B cell (primary cell): Measurements from ENCODE around the gene PPP2R2C. TPM values are rescaled to one million over a fixed set of nuclear protein-coding genes. Genes with fewer than 3 reads are reported as not detected.

ENCODE experiments used
- ATAC-seq: fragments of 200-7000 bp; cut with Tn5 transposase; one replicate; pipeline ENCODE4 v1.10.0; 2021; ENCODE audit warnings: low read depth, mild to moderate bottlenecking, moderate number of reproducible peaks, moderate library complexity
- CTCF ChIA-PET: fragments of 350-600 bp; sonication (Branson Sonifier 250); formaldehyde crosslinking; loops from one replicate; lab custom pipeline; 2021; ENCODE audit warnings: antibody characterized with exemption, inconsistent platforms; lab: Charles Lee
- POLR2A ChIA-PET: fragments of 350-600 bp; sonication (Branson Sonifier 250); formaldehyde crosslinking; loops from one replicate; lab custom pipeline; 2021; ENCODE audit warnings: antibody characterized with exemption; lab: Charles Lee
- DNase-seq: peaks from one replicate; pipeline ENCODE4 v3.0.0; 2013
- H2AFZ ChIP-seq: 2 replicates; pipeline ENCODE4 v1.6.1; 2012; ENCODE audit warnings: mild to moderate bottlenecking, low read depth, low read length; ENCODE audit not compliant: insufficient read depth, poor library complexity, severe bottlenecking
- H3K27ac ChIP-seq, 2 donors: 1 replicate in 1 of 2; 2 replicates in 1 of 2; pipeline ENCODE4 v1.5.1; 2012 to 2013; ENCODE audit warnings: low read length in 2 of 2, mild to moderate bottlenecking in 2 of 2, moderate library complexity in 1 of 2
- H3K27me3 ChIP-seq, 4 experiments: fragments of 200-600 bp in 1 of 4; sonication (generic) in 1 of 4; replicated peaks in 1 of 4; 1 replicate in 2 of 4; 2 replicates in 2 of 4; pipeline versions ENCODE4 v1.6.1 to v1.7.0; 2013 to 2016; ENCODE audit warnings: low read length in 3 of 4, mild to moderate bottlenecking in 2 of 4, mixed read lengths in 1 of 4, moderate library complexity in 1 of 4; ENCODE audit not compliant: insufficient read depth in 4 of 4, control insufficient read depth in 3 of 4; ENCODE audit errors: control extremely low read depth in 1 of 4
- H3K36me3 ChIP-seq, 2 experiments: replicated peaks in 1 of 2; 1 replicate in 1 of 2; 2 replicates in 1 of 2; pipeline versions ENCODE4 v1.6.1 to v1.7.1; 2013; ENCODE audit warnings: low read length in 1 of 2; ENCODE audit not compliant: insufficient read depth in 2 of 2, control insufficient read depth in 1 of 2; ENCODE audit errors: control extremely low read depth in 1 of 2, extremely low read depth in 1 of 2
- H3K4me1 ChIP-seq, 2 donors: fragments of 200-600 bp in 1 of 2; sonication (generic) in 1 of 2; 1 replicate in 1 of 2; 2 replicates in 1 of 2; pipeline versions ENCODE4 v1.5.1 to v1.6.1; 2013 to 2017; ENCODE audit warnings: low read length in 2 of 2; ENCODE audit not compliant: control insufficient read depth in 2 of 2, insufficient read depth in 2 of 2
- H3K4me2 ChIP-seq: replicated peaks from 2 replicates; pipeline ENCODE3; 2012; ENCODE audit warnings: mild to moderate bottlenecking, low read depth, low read length; ENCODE audit not compliant: poor library complexity, severe bottlenecking
- H3K4me3 ChIP-seq, 5 experiments: fragments of 200-600 bp in 1 of 5; sonication (generic) in 1 of 5; 1 replicate in 3 of 5; 2 replicates in 2 of 5; pipeline versions ENCODE4 v1.5.1 to v1.7.0; 2011 to 2016; ENCODE audit warnings: low read length in 4 of 5, mild to moderate bottlenecking in 4 of 5, low read depth in 2 of 5, control low read depth in 1 of 5, moderate library complexity in 1 of 5; ENCODE audit not compliant: insufficient read depth in 1 of 5; ENCODE audit errors: control extremely low read depth in 1 of 5, extremely low read depth in 1 of 5
- H3K79me2 ChIP-seq: fragments of 200-600 bp; sonication (generic); one replicate; pipeline ENCODE4 v1.6.0; 2016; ENCODE audit warnings: low read length; ENCODE audit not compliant: control insufficient read depth, insufficient read depth
- H3K9ac ChIP-seq: fragments of 200-600 bp; sonication (generic); 2 replicates; pipeline ENCODE4 v1.6.1; 2017; ENCODE audit warnings: mild to moderate bottlenecking, low read length, moderate library complexity
- H3K9me3 ChIP-seq, 3 donors: one replicate each; pipeline versions ENCODE4 v1.6.1 to v1.7.1; 2013; ENCODE audit warnings: low read length in 2 of 3; ENCODE audit not compliant: control insufficient read depth in 2 of 3, insufficient read depth in 1 of 3; ENCODE audit errors: control extremely low read depth in 1 of 3
- H4K20me1 ChIP-seq: 2 replicates; pipeline ENCODE4 v1.6.0; 2012; ENCODE audit warnings: mild to moderate bottlenecking, low read length; ENCODE audit not compliant: insufficient read depth, control insufficient read depth, poor library complexity, severe bottlenecking
- H3K27ac Mint-ChIP-seq: one replicate; pipeline ENCODE4 v1.8.0; 2021; ENCODE audit warnings: mixed read lengths
- H3K27me3 Mint-ChIP-seq: one replicate; pipeline ENCODE4 v1.8.0; 2021; ENCODE audit warnings: mixed read lengths
- H3K4me1 Mint-ChIP-seq: one replicate; pipeline ENCODE4 v1.8.0; 2021; ENCODE audit warnings: mixed read lengths
- H3K4me3 Mint-ChIP-seq: one replicate; pipeline ENCODE4 v1.8.0; 2021; ENCODE audit warnings: mixed read lengths
- H3K9me3 Mint-ChIP-seq: one replicate; pipeline ENCODE4 v1.8.0; 2022; ENCODE audit warnings: mixed read lengths; ENCODE audit not compliant: insufficient read depth
- EZH2 ChIP-seq: IDR thresholded peaks from 2 replicates; pipeline ENCODE4 v1.6.1; 2012; ENCODE audit warnings: borderline replicate concordance, low read depth, mild to moderate bottlenecking, moderate library complexity, low read length; ENCODE audit not compliant: insufficient read depth, poor library complexity, severe bottlenecking
- WGBS: methylation state at CpG from one replicate; pipeline ENCODE4 v1.1.5; 2013; ENCODE audit warnings: missing lambda C conversion rate; ENCODE audit not compliant: insufficient coverage; 5-methylcytosine and 5-hydroxymethylcytosine counted together
- intact Hi-C: fragments of 100-400 bp; cut with micrococcal nuclease; formaldehyde crosslinking; loops from one replicate; pipeline ENCODE4 v1.10.0; 2022
- polyA plus RNA-seq: library from polyadenylated mRNA; depleted of rRNA; stranded (reverse); fragments of >200 nt; gene quantifications from 2 replicates; pipeline ENCODE4 v1.2.3, GENCODE V29; 2012
- total RNA-seq, 2 donors: library from RNA; stranded (reverse); fragments of 120-200 nt in 1 of 2; gene quantifications; 1 replicate in 1 of 2; 2 replicates in 1 of 2; pipeline versions ENCODE4 v1.2.3 to v1.2.4, GENCODE V29; 2013 to 2022
- TF ChIP-seq, protein P1 (sequence below): fragments of 200-600 bp; IDR thresholded peaks from one replicate; pipeline ENCODE4 v1.8.0; 2022; ENCODE audit warnings: antibody characterized with exemption, mild to moderate bottlenecking

Gene PPP2R2C
- total and polyA plus RNA-seq, 2 donors (not counting 1 experiment from before 2014, with no cell fraction given), result not detected

DNA sequence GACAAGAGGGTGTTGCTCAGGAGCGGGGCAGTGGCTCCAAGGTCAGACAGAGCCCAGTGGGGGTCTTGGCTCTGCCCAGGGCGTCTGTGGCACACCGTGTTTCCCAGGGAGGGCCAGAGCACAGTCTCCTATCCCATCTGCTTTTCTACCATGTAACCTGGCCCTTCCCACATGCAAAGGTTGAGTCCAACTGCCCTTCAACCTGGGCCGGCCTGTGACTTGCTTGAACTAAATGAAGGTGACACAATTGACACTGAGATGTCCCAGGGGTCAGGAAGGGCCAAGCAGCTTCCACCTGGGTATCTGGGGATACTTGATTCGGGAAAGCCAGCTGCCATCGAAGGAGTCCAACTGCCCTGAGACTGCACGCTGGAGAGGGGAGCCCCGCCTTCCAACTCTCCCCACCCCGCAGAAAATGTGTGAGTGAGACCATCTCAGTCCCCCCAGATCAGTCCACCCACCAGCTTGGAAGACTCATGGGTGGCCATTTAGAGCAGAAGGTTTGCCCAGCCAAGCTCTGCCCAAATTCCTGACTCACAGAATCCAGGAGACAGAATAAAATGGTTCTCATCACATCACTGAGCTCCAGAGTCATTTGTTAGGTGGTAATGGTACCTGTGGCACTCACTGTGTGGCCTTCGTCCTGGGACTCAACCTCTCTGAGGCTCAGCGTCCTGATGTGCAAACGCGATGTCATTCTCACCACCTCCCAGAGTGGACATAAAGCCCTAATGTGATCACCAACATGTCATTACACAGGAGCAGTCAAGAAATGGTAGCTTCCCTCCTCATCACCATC, 18.1 kb downstream of the PPP2R2C start:
- Histone ChIP-seq H3K4me2 (no peak overlapping the region), H3K4me3 (no peak overlapping the region), H3K9me3 (peaks cover 0 to 12% (median 0%) of the 10 kb centered on the region in 3 donors), H2AFZ (no peak overlapping the region), H4K20me1 (no peaks in the 10 kb centered on the region), H3K4me1 (no peaks in the 10 kb centered on the region), H3K27me3 (peaks cover 0 to 2% (median 0%) of the 10 kb centered on the region in 4 experiments), H3K36me3 (no peaks in the 10 kb centered on the region), H3K9ac (no peak overlapping the region), H3K79me2 (no peaks in the 10 kb centered on the region), H3K27ac (no peak overlapping the region)
- ATAC-seq, result no peak
- peaks cover 13% of the 10 kb centered on the region for H3K27me3 Mint-ChIP-seq
- H3K9me3 Mint-ChIP-seq, result peaks cover 2% of the 10 kb centered on the region
- H3K4me1 Mint-ChIP-seq, result no peaks in the 10 kb centered on the region
- H3K27ac Mint-ChIP-seq, result no peak overlapping the region
- ChIA-PET POLR2A (no interaction called here), CTCF (no interaction called here)
- H3K4me3 Mint-ChIP-seq, result no peak overlapping the region
- TF ChIP-seq, protein P1, sequence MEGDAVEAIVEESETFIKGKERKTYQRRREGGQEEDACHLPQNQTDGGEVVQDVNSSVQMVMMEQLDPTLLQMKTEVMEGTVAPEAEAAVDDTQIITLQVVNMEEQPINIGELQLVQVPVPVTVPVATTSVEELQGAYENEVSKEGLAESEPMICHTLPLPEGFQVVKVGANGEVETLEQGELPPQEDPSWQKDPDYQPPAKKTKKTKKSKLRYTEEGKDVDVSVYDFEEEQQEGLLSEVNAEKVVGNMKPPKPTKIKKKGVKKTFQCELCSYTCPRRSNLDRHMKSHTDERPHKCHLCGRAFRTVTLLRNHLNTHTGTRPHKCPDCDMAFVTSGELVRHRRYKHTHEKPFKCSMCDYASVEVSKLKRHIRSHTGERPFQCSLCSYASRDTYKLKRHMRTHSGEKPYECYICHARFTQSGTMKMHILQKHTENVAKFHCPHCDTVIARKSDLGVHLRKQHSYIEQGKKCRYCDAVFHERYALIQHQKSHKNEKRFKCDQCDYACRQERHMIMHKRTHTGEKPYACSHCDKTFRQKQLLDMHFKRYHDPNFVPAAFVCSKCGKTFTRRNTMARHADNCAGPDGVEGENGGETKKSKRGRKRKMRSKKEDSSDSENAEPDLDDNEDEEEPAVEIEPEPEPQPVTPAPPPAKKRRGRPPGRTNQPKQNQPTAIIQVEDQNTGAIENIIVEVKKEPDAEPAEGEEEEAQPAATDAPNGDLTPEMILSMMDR, result no peak
- TF ChIP-seq EZH2, result no peak
- 69% methylated on average over 13 of the region's 13 CpGs for WGBS
- no peak for DNase-seq
- intact Hi-C loops, result no loop called here

DNA sequence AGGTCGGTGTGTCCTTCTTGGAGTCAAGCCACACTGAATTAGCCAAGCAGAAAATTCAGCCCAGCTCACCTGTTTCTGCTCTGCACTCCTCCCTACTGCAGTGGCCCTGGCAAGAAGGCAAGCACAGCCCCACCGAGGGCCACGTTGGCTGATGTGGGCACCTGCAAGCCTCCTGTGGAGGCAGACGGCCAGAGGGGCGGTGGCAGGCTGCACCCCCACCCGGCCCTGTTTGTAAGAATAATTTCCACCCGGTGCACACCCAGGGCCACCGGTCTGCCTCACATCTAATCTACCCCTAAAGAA, 18.8 kb downstream of the PPP2R2C start:
- ATAC-seq (no peak), DNase-seq (no peak)
- Histone ChIP-seq H4K20me1 (no peaks in the 10 kb centered on the region), H3K27ac (no peak overlapping the region), H3K36me3 (no peaks in the 10 kb centered on the region), H3K9ac (no peak overlapping the region), H3K79me2 (no peaks in the 10 kb centered on the region), H2AFZ (no peak overlapping the region), H3K4me1 (no peaks in the 10 kb centered on the region), H3K9me3 (peaks cover 0 to 7% (median 0%) of the 10 kb centered on the region in 3 donors), H3K4me3 (no peak overlapping the region), H3K27me3 (no peaks in the 10 kb centered on the region), H3K4me2 (no peak overlapping the region)
- ChIA-PET CTCF (no interaction called here), POLR2A (no interaction called here)
- Mint-ChIP-seq H3K27ac (no peak overlapping the region), H3K9me3 (peaks cover under 1% of the 10 kb centered on the region), H3K4me3 (no peak overlapping the region), H3K27me3 (peaks cover 13% of the 10 kb centered on the region), H3K4me1 (no peaks in the 10 kb centered on the region)
- intact Hi-C loops, result no loop called here
- 67% methylated on average over 5 of the region's 8 CpGs for WGBS
- TF ChIP-seq, protein P1, result no peak
- TF ChIP-seq EZH2, result no peak
